ENCODE measurements around the gene CPVL.

DNA sequence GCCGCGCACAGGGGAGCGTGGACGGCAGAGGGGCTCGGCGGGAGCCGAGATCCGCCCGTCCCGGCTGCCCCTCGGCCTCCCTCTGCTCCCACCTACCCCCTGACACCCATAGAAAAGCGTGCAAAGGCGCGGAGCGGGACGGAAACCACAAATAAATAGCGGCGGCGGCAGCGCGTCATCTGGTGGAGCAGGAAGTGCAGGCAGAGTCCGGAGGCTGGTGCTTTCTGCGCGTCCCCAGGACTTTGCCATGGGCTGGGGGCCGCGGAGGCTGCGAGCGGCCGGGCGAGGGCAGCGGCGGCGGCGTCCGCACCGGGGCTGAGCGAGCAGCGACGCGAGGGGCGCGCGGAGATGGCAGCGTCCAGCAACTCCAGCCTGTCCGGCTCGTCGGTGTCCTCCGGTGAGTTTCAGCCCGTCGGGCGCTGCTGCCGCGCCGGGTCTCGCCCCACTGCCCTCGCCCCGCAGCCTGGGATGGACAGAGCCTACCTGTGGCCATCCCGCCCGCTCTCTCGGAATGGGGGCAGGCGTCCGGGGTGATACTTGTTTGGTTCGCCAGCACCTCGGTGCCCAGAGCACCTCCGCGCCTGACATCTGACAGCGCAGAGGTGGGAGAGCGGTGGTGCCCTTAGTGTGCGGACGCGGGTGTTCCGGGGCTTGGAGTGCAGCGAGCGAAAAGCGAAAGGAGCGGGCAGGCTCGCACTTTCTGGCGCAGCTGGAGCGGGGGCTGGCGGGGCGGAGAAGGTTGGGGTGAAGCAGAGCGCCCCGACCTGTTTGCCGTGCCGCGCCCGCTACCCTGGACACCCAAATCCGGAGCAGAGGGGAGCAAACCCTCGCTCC, 48.5 kb upstream of the CPVL start, which contains the start of gene CHN2:
- TF ChIP-seq POLR2A (IDR thresholded peaks at IDR 0.05; ENCODE audit: low read depth, low read length), result no peak
- TF ChIP-seq POLR2AphosphoS5 (IDR thresholded peaks at IDR 0.05; ENCODE audit: low read depth, low read length), result no peak
- TF ChIP-seq TAF1 (IDR thresholded peaks at IDR 0.05; ENCODE audit: borderline replicate concordance, low read depth, low read length), result no peak

Measured in GM12892 (cell line).